Activated T-helper 17 cell treated with anti-CD3 and anti-CD28 coated beads, Interleukin-2, amount 50 U/mL, for 72 hours (primary cell): ENCODE results near the gene LUC7L2. TPM values are rescaled to one million over a fixed set of nuclear protein-coding genes. Genes with fewer than 3 reads are reported as not detected.
A peak's percentile ranks its signal among the peaks of the same experiment; 100 is the strongest.
"Not testable (repeated sequence)": the region's sequence is repeated elsewhere in the genome, so short reads cannot be mapped to it uniquely, and the experiment has no call there.

Experiments used
- ATAC-seq: fragments of 150-1000 bp; cut with Tn5 transposase; replicated peaks from 2 replicates; pipeline ENCODE4 v1.10.0; 2021; ENCODE audit warnings: mild to moderate bottlenecking, moderate library complexity
- H3K27ac Mint-ChIP-seq: one replicate; pipeline ENCODE4 v1.8.0; 2022; ENCODE audit warnings: mixed read lengths
- H3K27me3 Mint-ChIP-seq: one replicate; pipeline ENCODE4 v1.8.0; 2022; ENCODE audit warnings: mixed read lengths
- H3K36me3 Mint-ChIP-seq: one replicate; pipeline ENCODE4 v1.8.0; 2022; ENCODE audit warnings: low read depth, mild to moderate bottlenecking, mixed read lengths
- H3K4me1 Mint-ChIP-seq: one replicate; pipeline ENCODE4 v1.8.0; 2022; ENCODE audit warnings: mixed read lengths
- H3K4me3 Mint-ChIP-seq: one replicate; pipeline ENCODE4 v1.8.0; 2022; ENCODE audit warnings: mild to moderate bottlenecking, mixed read lengths
- H3K9me3 Mint-ChIP-seq: one replicate; pipeline ENCODE4 v1.8.0; 2022; ENCODE audit warnings: mixed read lengths
- total RNA-seq, 2 donors: library from RNA; stranded (reverse); gene quantifications; one replicate each; pipeline ENCODE4 v1.2.3, GENCODE V29; 2022

The LUC7L2 gene
- total RNA-seq, 2 donors from 2014 or later: 115 to 130 TPM

DNA sequence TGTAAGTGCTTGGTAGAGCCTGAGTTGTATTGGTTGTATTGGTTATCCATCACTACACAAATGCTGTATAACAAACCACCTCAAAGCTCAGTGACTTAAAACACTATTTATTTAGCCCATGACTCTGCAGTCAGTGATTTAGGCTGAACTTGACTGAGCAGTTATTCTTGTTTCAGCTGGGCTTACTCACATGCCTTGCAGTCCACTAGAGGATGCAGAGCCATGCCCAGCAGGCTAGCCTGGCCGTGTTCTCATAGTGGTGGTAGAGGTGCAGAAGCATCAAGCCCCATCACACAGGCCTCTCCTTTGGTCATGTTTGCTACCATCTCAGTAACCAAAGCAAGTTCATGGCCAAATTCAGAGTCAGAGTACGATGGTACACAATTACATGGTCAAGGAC is 43.9 kb downstream of the LUC7L2 start:
- H3K27ac Mint-ChIP-seq: no peak overlapping the region
- peaks cover 100% of the 10 kb centered on the region for H3K36me3 Mint-ChIP-seq
- ATAC-seq: no peak
- no peaks in the 10 kb centered on the region for H3K9me3 Mint-ChIP-seq
- no peaks in the 10 kb centered on the region for H3K27me3 Mint-ChIP-seq
- H3K4me3 Mint-ChIP-seq: no peak overlapping the region
- H3K4me1 Mint-ChIP-seq: peaks cover 2% of the 10 kb centered on the region

DNA sequence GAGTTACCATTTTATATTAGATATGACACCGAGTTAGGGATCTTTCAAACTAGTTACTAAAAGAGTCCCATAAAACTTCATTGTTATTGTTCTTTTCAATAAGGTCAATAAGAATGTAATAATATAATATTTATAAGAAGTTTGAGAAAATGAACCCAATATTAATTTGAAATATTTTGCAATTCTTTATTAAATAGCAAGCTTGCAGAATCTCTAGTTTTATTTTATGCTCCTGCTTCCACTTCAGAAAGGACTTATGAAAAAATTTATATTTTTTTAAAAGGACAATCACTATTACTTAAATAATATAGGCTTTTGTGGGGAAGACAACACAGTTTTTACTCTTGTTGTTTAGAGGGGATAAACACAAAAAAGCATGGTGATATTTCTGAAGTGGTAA is 47.9 kb downstream of the LUC7L2 start:
- Mint-ChIP-seq H3K36me3 (peaks cover 96% of the 10 kb centered on the region), H3K27me3 (no peaks in the 10 kb centered on the region), H3K9me3 (no peaks in the 10 kb centered on the region), H3K4me1 (no peaks in the 10 kb centered on the region), H3K27ac (no peak overlapping the region), H3K4me3 (no peak overlapping the region)
- ATAC-seq: no peak

DNA sequence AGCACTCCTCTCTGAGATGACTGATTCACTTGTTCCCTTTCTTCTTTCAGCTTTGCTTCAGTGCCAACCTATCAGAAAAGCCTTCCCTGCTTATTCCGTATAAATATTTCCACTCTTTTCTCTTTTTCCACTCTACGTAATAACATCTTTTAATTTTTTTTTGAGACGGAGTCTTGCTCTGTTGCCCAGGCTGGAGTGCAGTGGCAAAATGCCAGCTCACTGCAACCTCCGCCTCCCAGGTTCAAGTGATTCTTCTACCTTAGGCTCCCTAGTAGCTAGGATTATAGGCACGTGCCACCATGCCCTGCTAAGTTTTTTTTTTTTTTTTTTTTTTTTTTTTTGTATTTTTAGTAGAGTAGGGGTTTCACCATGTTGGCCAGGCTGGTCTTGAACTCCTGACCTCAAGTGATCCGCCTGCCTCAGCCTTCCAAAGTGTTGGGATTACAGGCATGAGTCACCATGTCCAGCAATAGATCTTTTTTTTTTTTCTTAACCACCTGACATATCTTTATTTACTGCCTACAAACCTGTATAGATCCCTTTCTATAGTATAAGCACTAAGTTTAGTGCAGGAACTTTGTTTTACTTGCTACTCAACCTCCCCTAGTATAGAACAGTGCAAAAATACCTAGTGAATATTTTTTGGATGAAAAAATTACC is 55.2 kb downstream of the LUC7L2 start:
- not testable (repeated sequence) for H3K9me3 Mint-ChIP-seq, H3K27ac Mint-ChIP-seq
- peaks cover 96% of the 10 kb centered on the region for H3K36me3 Mint-ChIP-seq

DNA sequence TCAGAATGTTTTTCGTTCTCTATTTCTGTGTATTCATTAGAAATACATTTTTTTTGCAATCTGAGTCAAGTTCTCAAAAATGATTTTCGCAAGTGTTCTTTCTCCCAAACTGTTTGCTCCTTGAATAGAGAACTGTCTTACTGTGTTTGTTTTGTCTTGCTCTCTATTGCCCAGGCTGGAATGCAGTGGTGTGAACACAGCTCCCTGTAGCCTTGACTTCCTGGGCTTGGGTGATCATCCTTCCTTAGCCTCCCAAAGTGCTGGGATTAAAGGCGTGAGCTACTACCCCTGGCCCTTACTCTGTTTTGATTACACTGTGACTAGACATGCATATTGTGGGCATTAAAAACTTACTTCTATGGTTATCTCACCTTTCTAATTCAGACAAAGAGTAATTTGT is 56.7 kb downstream of the LUC7L2 start:
- Mint-ChIP-seq H3K27me3 (no peaks in the 10 kb centered on the region), H3K9me3 (no peaks in the 10 kb centered on the region), H3K4me3 (no peak overlapping the region), H3K4me1 (peaks cover 5% of the 10 kb centered on the region), H3K36me3 (peaks cover 100% of the 10 kb centered on the region), H3K27ac (no peak overlapping the region)
- no peak for ATAC-seq

More for the DNA sequence above, 55.2 kb downstream of the LUC7L2 start:
- not testable (repeated sequence) for ATAC-seq, H3K27me3 Mint-ChIP-seq, H3K4me1 Mint-ChIP-seq, H3K4me3 Mint-ChIP-seq

DNA sequence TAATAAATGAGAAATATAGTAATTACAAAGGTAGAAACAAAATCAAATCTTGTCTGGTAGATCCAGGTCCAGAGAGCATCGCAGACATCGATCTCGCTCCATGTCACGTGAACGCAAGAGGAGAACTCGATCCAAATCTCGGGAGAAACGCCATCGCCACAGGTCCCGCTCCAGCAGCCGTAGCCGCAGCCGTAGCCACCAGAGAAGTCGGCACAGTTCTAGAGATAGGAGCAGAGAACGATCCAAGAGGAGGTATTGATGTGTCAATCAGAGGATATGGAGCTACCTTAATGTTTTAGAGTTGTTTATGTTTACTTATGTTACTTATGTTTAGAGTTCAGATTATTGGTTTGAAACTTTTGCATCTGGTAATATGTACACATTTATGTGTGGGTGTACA is 57.8 kb downstream of the LUC7L2 start:
- no peak for ATAC-seq
- Mint-ChIP-seq H3K36me3 (peaks cover 100% of the 10 kb centered on the region), H3K27ac (peak overlapping the region; percentile 70)

DNA sequence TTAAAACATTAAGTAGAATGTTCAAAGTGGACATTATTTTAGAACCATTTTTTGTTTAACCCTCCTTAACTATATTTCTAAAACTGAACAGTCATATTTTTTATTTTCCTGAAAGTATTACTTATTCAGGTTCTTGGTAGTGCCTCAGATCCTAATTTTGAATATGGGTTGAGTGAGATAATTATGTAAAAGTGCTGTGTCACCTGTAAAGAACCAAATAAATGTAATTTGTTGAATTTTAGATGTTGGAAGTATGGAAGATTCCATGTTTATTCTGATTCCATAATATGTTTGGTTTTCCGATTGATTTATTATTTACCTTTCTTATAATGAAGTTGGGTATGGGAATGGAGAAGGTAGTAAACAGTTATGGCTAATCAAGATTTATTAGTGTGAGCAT is 61.4 kb downstream of the LUC7L2 start:
- no peaks in the 10 kb centered on the region for H3K27me3 Mint-ChIP-seq
- no peak for ATAC-seq
- H3K4me3 Mint-ChIP-seq: no peak overlapping the region
- peaks cover 5% of the 10 kb centered on the region for H3K4me1 Mint-ChIP-seq
- H3K36me3 Mint-ChIP-seq: peaks cover 93% of the 10 kb centered on the region
- no peaks in the 10 kb centered on the region for H3K9me3 Mint-ChIP-seq
- H3K27ac Mint-ChIP-seq: no peak overlapping the region

More for the DNA sequence above, 57.8 kb downstream of the LUC7L2 start:
- Mint-ChIP-seq H3K4me3 (no peak overlapping the region), H3K4me1 (peaks cover 5% of the 10 kb centered on the region), H3K27me3 (no peaks in the 10 kb centered on the region), H3K9me3 (no peaks in the 10 kb centered on the region)

- no peak for ATAC-seq
- H3K27me3 Mint-ChIP-seq: no peaks in the 10 kb centered on the region
- no peak overlapping the region for H3K4me3 Mint-ChIP-seq
- no peak overlapping the region for H3K27ac Mint-ChIP-seq
- peaks cover 5% of the 10 kb centered on the region for H3K4me1 Mint-ChIP-seq
- H3K36me3 Mint-ChIP-seq: peaks cover 93% of the 10 kb centered on the region
- no peaks in the 10 kb centered on the region for H3K9me3 Mint-ChIP-seq
These were observed 62.4 kb downstream of the LUC7L2 start for GRCh38 chr7:139422126-139422525.

DNA sequence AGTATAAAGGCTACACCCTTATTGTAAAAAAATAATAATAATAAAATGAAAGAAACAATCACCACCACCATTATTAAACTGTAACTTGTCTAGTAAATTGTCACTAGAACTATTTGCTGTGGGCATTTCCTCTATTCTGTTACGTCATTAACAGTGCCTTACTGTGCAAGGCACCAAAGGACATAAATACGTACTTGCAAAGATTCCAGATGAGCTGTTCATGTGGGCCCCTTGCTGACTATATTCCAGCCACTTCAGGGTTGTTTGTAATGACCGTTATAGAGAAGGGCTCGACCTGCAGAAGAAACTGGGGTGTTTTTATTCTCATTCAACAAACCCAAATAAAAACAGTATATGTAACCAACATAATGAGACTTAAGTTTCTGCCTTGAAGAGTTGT is 63.4 kb downstream of the LUC7L2 start:
- Mint-ChIP-seq H3K4me1 (peaks cover 5% of the 10 kb centered on the region), H3K4me3 (no peak overlapping the region), H3K27ac (no peak overlapping the region), H3K36me3 (peaks cover 92% of the 10 kb centered on the region), H3K27me3 (no peaks in the 10 kb centered on the region), H3K9me3 (no peaks in the 10 kb centered on the region)
- no peak for ATAC-seq

DNA sequence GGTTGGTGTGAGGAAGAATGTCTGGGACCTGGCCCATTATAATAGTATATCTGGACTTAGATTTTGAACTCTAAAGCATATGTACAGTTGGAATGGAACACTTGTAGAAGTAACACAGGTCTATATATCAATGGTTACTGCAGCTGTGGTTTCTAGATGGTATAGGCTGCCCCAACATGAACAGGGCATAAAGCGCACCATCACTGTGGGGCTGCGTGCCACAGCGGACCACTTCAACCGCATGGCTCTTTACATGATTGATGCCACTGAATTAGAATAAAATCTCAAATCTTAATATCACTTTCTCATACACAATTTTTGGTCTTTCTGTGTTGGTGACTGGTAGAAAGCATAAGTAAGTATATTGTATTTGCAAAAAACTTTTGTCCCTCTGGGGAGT is 64.3 kb downstream of the LUC7L2 start:
- H3K9me3 Mint-ChIP-seq: no peaks in the 10 kb centered on the region
- no peak overlapping the region for H3K4me3 Mint-ChIP-seq
- H3K4me1 Mint-ChIP-seq: peaks cover 5% of the 10 kb centered on the region
- H3K27ac Mint-ChIP-seq: no peak overlapping the region
- no peak for ATAC-seq
- peaks cover 91% of the 10 kb centered on the region for H3K36me3 Mint-ChIP-seq
- no peaks in the 10 kb centered on the region for H3K27me3 Mint-ChIP-seq

GRCh38 chr7:139425701-139426100 is 66.0 kb downstream of the LUC7L2 start:
- not testable (repeated sequence) for ATAC-seq, H3K4me1 Mint-ChIP-seq, H3K9me3 Mint-ChIP-seq

GRCh38 chr7:139426258-139427028 is 66.7 kb downstream of the LUC7L2 start:
- H3K4me1 Mint-ChIP-seq: no peaks in the 10 kb centered on the region
- peaks cover 70% of the 10 kb centered on the region for H3K36me3 Mint-ChIP-seq
- no peak overlapping the region for H3K4me3 Mint-ChIP-seq
- no peak for ATAC-seq
- H3K27ac Mint-ChIP-seq: peak overlapping the region; percentile 46
- H3K9me3 Mint-ChIP-seq: no peaks in the 10 kb centered on the region
- H3K27me3 Mint-ChIP-seq: no peaks in the 10 kb centered on the region

More at GRCh38 chr7:139425701-139426100, 66.0 kb downstream of the LUC7L2 start:
- H3K36me3 Mint-ChIP-seq: peaks cover 77% of the 10 kb centered on the region
- not testable (repeated sequence) for H3K27me3 Mint-ChIP-seq, H3K27ac Mint-ChIP-seq, H3K4me3 Mint-ChIP-seq

- no peaks in the 10 kb centered on the region for H3K4me1 Mint-ChIP-seq
- H3K4me3 Mint-ChIP-seq: no peak overlapping the region
- H3K27ac Mint-ChIP-seq: peak overlapping the region; percentile 46
- H3K36me3 Mint-ChIP-seq: peaks cover 64% of the 10 kb centered on the region
- no peaks in the 10 kb centered on the region for H3K9me3 Mint-ChIP-seq
- ATAC-seq: no peak
- no peaks in the 10 kb centered on the region for H3K27me3 Mint-ChIP-seq
These were observed 67.3 kb downstream of the LUC7L2 start for GRCh38 chr7:139427029-139427420.

DNA sequence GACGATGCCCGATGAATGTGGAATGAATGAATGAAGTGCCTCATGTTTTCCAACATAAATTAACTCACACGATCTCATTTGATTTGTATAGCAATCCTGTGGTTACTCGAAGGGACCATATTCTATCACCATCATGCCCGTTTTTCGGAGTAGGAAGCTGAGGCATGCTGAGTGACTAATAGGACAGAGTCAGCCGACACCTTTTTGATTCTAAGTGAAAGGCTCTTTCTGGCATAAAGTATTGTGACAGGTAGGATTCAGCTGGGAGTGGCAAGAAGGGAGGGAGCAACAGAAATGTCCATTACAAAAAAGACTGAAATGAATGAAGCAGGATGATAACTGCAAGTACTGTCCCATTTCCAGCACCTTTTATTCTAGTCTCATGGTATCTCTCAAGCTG is 68.1 kb downstream of the LUC7L2 start:
- H3K4me3 Mint-ChIP-seq: no peak overlapping the region
- H3K36me3 Mint-ChIP-seq: peaks cover 56% of the 10 kb centered on the region
- H3K27me3 Mint-ChIP-seq: no peaks in the 10 kb centered on the region
- ATAC-seq: no peak
- no peak overlapping the region for H3K27ac Mint-ChIP-seq
- no peaks in the 10 kb centered on the region for H3K4me1 Mint-ChIP-seq
- no peaks in the 10 kb centered on the region for H3K9me3 Mint-ChIP-seq

- not testable (repeated sequence) for H3K27ac Mint-ChIP-seq, H3K4me1 Mint-ChIP-seq, H3K9me3 Mint-ChIP-seq, ATAC-seq, H3K27me3 Mint-ChIP-seq, H3K4me3 Mint-ChIP-seq
- H3K36me3 Mint-ChIP-seq: peaks cover 40% of the 10 kb centered on the region
These were observed 70.0 kb downstream of the LUC7L2 start for GRCh38 chr7:139429735-139430134.

- Mint-ChIP-seq H3K9me3 (no peaks in the 10 kb centered on the region), H3K27me3 (no peaks in the 10 kb centered on the region), H3K4me3 (no peak overlapping the region), H3K36me3 (peaks cover 34% of the 10 kb centered on the region), H3K27ac (no peak overlapping the region), H3K4me1 (no peaks in the 10 kb centered on the region)
- no peak for ATAC-seq
These were observed 70.7 kb downstream of the LUC7L2 start for GRCh38 chr7:139430443-139430842.
